GM18498 (cell line): Measurements from ENCODE around the gene SLX4.
"Not testable (repeated sequence)": the region's sequence is repeated elsewhere in the genome, so short reads cannot be mapped to it uniquely, and the experiment has no call there.

ENCODE experiments used
- ATAC-seq: cut with Tn5 transposase; IDR thresholded peaks from one replicate; pipeline ENCODE4 v1.9.1; 2021; ENCODE audit warnings: mild to moderate bottlenecking, moderate library complexity; ENCODE audit not compliant: unreplicated experiment

Gene SLX4

GRCh38 chr16:3611146-3611975, at the start of gene SLX4:
Gene SLX4 (minus strand): TSS chr16:3611606. CDS start chr16:3608964, 2,642 bp downstream.
- peak; percentile 88 for ATAC-seq

GRCh38 chr16:3659251-3659650, 47.8 kb upstream of the SLX4 start:
- ATAC-seq, result no peak

GRCh38 chr16:3656491-3657468, 45.4 kb upstream of the SLX4 start:
- no peak for ATAC-seq

GRCh38 chr16:3656160-3656490, 44.7 kb upstream of the SLX4 start:
- ATAC-seq, result not testable (repeated sequence)

GRCh38 chr16:3655396-3656159, 44.2 kb upstream of the SLX4 start:
- ATAC-seq, result no peak

- ATAC-seq, result no peak
These were observed 43.6 kb upstream of the SLX4 start for GRCh38 chr16:3655030-3655395.

- no peak for ATAC-seq
These were observed 43.0 kb upstream of the SLX4 start, which contains the start of gene DNASE1 for GRCh38 chr16:3654249-3654991. Gene DNASE1 (plus strand): TSS chr16:3654691. CDS start chr16:3655374, 683 bp downstream.

GRCh38 chr16:3652373-3653195, 41.2 kb upstream of the SLX4 start:
- no peak for ATAC-seq

- no peak for ATAC-seq
These were observed 40.3 kb upstream of the SLX4 start for GRCh38 chr16:3651461-3652372.

GRCh38 chr16:3650631-3651265, 39.3 kb upstream of the SLX4 start:
- ATAC-seq, result no peak

- no peak for ATAC-seq
These were observed 35.0 kb upstream of the SLX4 start for GRCh38 chr16:3646348-3646920.

- ATAC-seq, result no peak
These were observed 34.3 kb upstream of the SLX4 start for GRCh38 chr16:3645504-3646347.

GRCh38 chr16:3645108-3645503, 33.7 kb upstream of the SLX4 start:
- ATAC-seq, result no peak

GRCh38 chr16:3643095-3643730, 31.8 kb upstream of the SLX4 start:
- ATAC-seq, result no peak

- no peak for ATAC-seq
These were observed 31.1 kb upstream of the SLX4 start for GRCh38 chr16:3642397-3643094.
